Memory B cell (primary cell): ENCODE results near the gene CXCL6.

Experiments used
- ATAC-seq: fragments of 150-1000 bp; cut with Tn5 transposase; 2 replicates; pipeline ENCODE4 v1.10.0; 2021; ENCODE audit warnings: low read depth, mild to moderate bottlenecking, moderate library complexity
- DNase-seq, 2 donors: peaks; one replicate each; pipeline ENCODE4 v3.0.0; 2022; ENCODE audit warnings: low spot score in 2 of 2
- H3K27ac Mint-ChIP-seq: one replicate; pipeline ENCODE4 v1.8.0; 2022; ENCODE audit warnings: mild to moderate bottlenecking, moderate library complexity, mixed read lengths
- H3K27me3 Mint-ChIP-seq: one replicate; pipeline ENCODE4 v1.8.0; 2022; ENCODE audit warnings: mixed read lengths
- H3K36me3 Mint-ChIP-seq: one replicate; pipeline ENCODE4 v1.8.0; 2022; ENCODE audit warnings: mild to moderate bottlenecking, mixed read lengths
- H3K4me1 Mint-ChIP-seq: one replicate; pipeline ENCODE4 v1.8.0; 2022; ENCODE audit warnings: mixed read lengths
- H3K4me3 Mint-ChIP-seq: one replicate; pipeline ENCODE4 v1.8.0; 2022; ENCODE audit warnings: mild to moderate bottlenecking, moderate library complexity, mixed read lengths
- H3K9me3 Mint-ChIP-seq: one replicate; pipeline ENCODE4 v1.8.0; 2022; ENCODE audit warnings: mixed read lengths

The CXCL6 gene

GRCh38 chr4:73836373-73837279, at the start of gene CXCL6:
Gene CXCL6, plus strand, starts transcription at chr4:73836678. Its CDS starts 73 bp downstream, at chr4:73836751.
- H3K4me1 Mint-ChIP-seq: no peaks in the 10 kb centered on the region
- H3K4me3 Mint-ChIP-seq: no peak within 1 kb of the TSS
- no peak for DNase-seq
- no peak within 1 kb of the TSS for H3K27ac Mint-ChIP-seq
- H3K27me3 Mint-ChIP-seq: no peaks in the 10 kb centered on the region
- H3K36me3 Mint-ChIP-seq: no peaks in the 10 kb centered on the region
- no peaks in the 10 kb centered on the region for H3K9me3 Mint-ChIP-seq
- ATAC-seq: no peak

- H3K27ac Mint-ChIP-seq: no peak overlapping the region
These were observed 48.1 kb upstream of the CXCL6 start for GRCh38 chr4:73788411-73788810.

GRCh38 chr4:73798842-73799241, 37.6 kb upstream of the CXCL6 start:
- Mint-ChIP-seq H3K4me3 (no peak overlapping the region), H3K4me1 (no peaks in the 10 kb centered on the region), H3K36me3 (no peaks in the 10 kb centered on the region), H3K9me3 (peaks cover 8% of the 10 kb centered on the region), H3K27ac (no peak overlapping the region), H3K27me3 (no peaks in the 10 kb centered on the region)
- ATAC-seq: no peak
- DNase-seq: no peak

More at GRCh38 chr4:73788411-73788810, 48.1 kb upstream of the CXCL6 start:
- no peaks in the 10 kb centered on the region for H3K4me1 Mint-ChIP-seq
- no peaks in the 10 kb centered on the region for H3K36me3 Mint-ChIP-seq
- H3K9me3 Mint-ChIP-seq: peaks cover 4% of the 10 kb centered on the region
- peaks cover 2% of the 10 kb centered on the region for H3K27me3 Mint-ChIP-seq
- no peak overlapping the region for H3K4me3 Mint-ChIP-seq
- ATAC-seq (no peak), DNase-seq (no peak)

- Mint-ChIP-seq H3K36me3 (no peaks in the 10 kb centered on the region), H3K27ac (no peak overlapping the region), H3K4me1 (no peaks in the 10 kb centered on the region), H3K9me3 (peaks cover 11% of the 10 kb centered on the region), H3K27me3 (no peaks in the 10 kb centered on the region), H3K4me3 (no peak overlapping the region)
- DNase-seq: no peak
- ATAC-seq: no peak
These were observed 36.3 kb upstream of the CXCL6 start for GRCh38 chr4:73800206-73800605.

- Mint-ChIP-seq H3K27ac (no peak overlapping the region), H3K4me3 (no peak overlapping the region), H3K9me3 (peaks cover 5% of the 10 kb centered on the region), H3K36me3 (no peaks in the 10 kb centered on the region), H3K4me1 (no peaks in the 10 kb centered on the region), H3K27me3 (no peaks in the 10 kb centered on the region)
- DNase-seq (no peak), ATAC-seq (no peak)
These were observed 34.8 kb upstream of the CXCL6 start for GRCh38 chr4:73801692-73802091.

- no peaks in the 10 kb centered on the region for H3K4me1 Mint-ChIP-seq
- no peaks in the 10 kb centered on the region for H3K27me3 Mint-ChIP-seq
- no peaks in the 10 kb centered on the region for H3K36me3 Mint-ChIP-seq
- no peak overlapping the region for H3K4me3 Mint-ChIP-seq
- peaks cover 5% of the 10 kb centered on the region for H3K9me3 Mint-ChIP-seq
- no peak overlapping the region for H3K27ac Mint-ChIP-seq
- ATAC-seq: no peak
- DNase-seq: no peak
These were observed 33.3 kb upstream of the CXCL6 start for GRCh38 chr4:73803213-73803612.

GRCh38 chr4:73810191-73810590, 26.3 kb upstream of the CXCL6 start:
- ATAC-seq: no peak
- Mint-ChIP-seq H3K27me3 (no peaks in the 10 kb centered on the region), H3K27ac (no peak overlapping the region), H3K4me1 (no peaks in the 10 kb centered on the region), H3K36me3 (no peaks in the 10 kb centered on the region), H3K9me3 (peaks cover 4% of the 10 kb centered on the region), H3K4me3 (no peak overlapping the region)
- DNase-seq: no peak

- Mint-ChIP-seq H3K4me3 (no peak overlapping the region), H3K4me1 (no peaks in the 10 kb centered on the region), H3K27me3 (no peaks in the 10 kb centered on the region), H3K27ac (no peak overlapping the region), H3K9me3 (peaks cover 4% of the 10 kb centered on the region), H3K36me3 (no peaks in the 10 kb centered on the region)
- no peak for DNase-seq
- no peak for ATAC-seq
These were observed 24.6 kb upstream of the CXCL6 start for GRCh38 chr4:73811841-73812240.

GRCh38 chr4:73814679-73815078, 21.8 kb upstream of the CXCL6 start:
- ATAC-seq (no peak), DNase-seq (no peak)
- no peak overlapping the region for H3K4me3 Mint-ChIP-seq
- no peak overlapping the region for H3K27ac Mint-ChIP-seq
- no peaks in the 10 kb centered on the region for H3K4me1 Mint-ChIP-seq
- no peaks in the 10 kb centered on the region for H3K36me3 Mint-ChIP-seq
- H3K27me3 Mint-ChIP-seq: no peaks in the 10 kb centered on the region
- H3K9me3 Mint-ChIP-seq: peaks cover 4% of the 10 kb centered on the region

- H3K9me3 Mint-ChIP-seq: peaks cover 4% of the 10 kb centered on the region
- ATAC-seq: no peak
- H3K4me1 Mint-ChIP-seq: no peaks in the 10 kb centered on the region
- DNase-seq: no peak
- H3K27me3 Mint-ChIP-seq: no peaks in the 10 kb centered on the region
- no peaks in the 10 kb centered on the region for H3K36me3 Mint-ChIP-seq
- H3K4me3 Mint-ChIP-seq: no peak overlapping the region
- H3K27ac Mint-ChIP-seq: no peak overlapping the region
These were observed 21.3 kb upstream of the CXCL6 start for GRCh38 chr4:73815145-73815544.

GRCh38 chr4:73816814-73817213, 19.7 kb upstream of the CXCL6 start:
- H3K27ac Mint-ChIP-seq: no peak overlapping the region
- H3K27me3 Mint-ChIP-seq: no peaks in the 10 kb centered on the region
- ATAC-seq (no peak), DNase-seq (no peak)
- no peak overlapping the region for H3K4me3 Mint-ChIP-seq
- H3K36me3 Mint-ChIP-seq: no peaks in the 10 kb centered on the region
- no peaks in the 10 kb centered on the region for H3K4me1 Mint-ChIP-seq
- H3K9me3 Mint-ChIP-seq: peaks cover 4% of the 10 kb centered on the region

- no peak for DNase-seq
- no peaks in the 10 kb centered on the region for H3K27me3 Mint-ChIP-seq
- peaks cover 4% of the 10 kb centered on the region for H3K9me3 Mint-ChIP-seq
- no peaks in the 10 kb centered on the region for H3K36me3 Mint-ChIP-seq
- no peaks in the 10 kb centered on the region for H3K4me1 Mint-ChIP-seq
- no peak overlapping the region for H3K27ac Mint-ChIP-seq
- no peak for ATAC-seq
- H3K4me3 Mint-ChIP-seq: no peak overlapping the region
These were observed 19.1 kb upstream of the CXCL6 start for GRCh38 chr4:73817341-73817740.

GRCh38 chr4:73821325-73821724, 15.2 kb upstream of the CXCL6 start:
- ATAC-seq: no peak
- no peaks in the 10 kb centered on the region for H3K36me3 Mint-ChIP-seq

GRCh38 chr4:73822389-73822788, 14.1 kb upstream of the CXCL6 start:
- DNase-seq (no peak), ATAC-seq (no peak)
- Mint-ChIP-seq H3K4me3 (no peak overlapping the region), H3K4me1 (no peaks in the 10 kb centered on the region), H3K9me3 (no peaks in the 10 kb centered on the region), H3K36me3 (no peaks in the 10 kb centered on the region), H3K27ac (no peak overlapping the region), H3K27me3 (no peaks in the 10 kb centered on the region)

More at GRCh38 chr4:73821325-73821724, 15.2 kb upstream of the CXCL6 start:
- DNase-seq: no peak
- Mint-ChIP-seq H3K27me3 (no peaks in the 10 kb centered on the region), H3K27ac (no peak overlapping the region), H3K4me1 (no peaks in the 10 kb centered on the region), H3K4me3 (no peak overlapping the region), H3K9me3 (no peaks in the 10 kb centered on the region)
